Dermis blood vessel endothelial cell (primary cell): ENCODE measurements around the gene CEACAM18. TPM values are rescaled to one million over a fixed set of nuclear protein-coding genes. Genes with fewer than 3 reads are reported as not detected.
"Not testable (repeated sequence)": the region's sequence is repeated elsewhere in the genome, so short reads cannot be mapped to it uniquely, and the experiment has no call there.

Source experiments
- DNase-seq: peaks from one replicate; pipeline ENCODE4 v3.0.0; 2010
- total RNA-seq: library from RNA; depleted of rRNA; stranded (reverse); fragments of >200 nt; gene quantifications from 2 replicates; pipeline ENCODE4 v1.2.3, GENCODE V29; 2014

The CEACAM18 gene
- total RNA-seq, 1 donor from 2014 or later: not detected

GRCh38 chr19:51500931-51501330 lies 22.6 kb downstream of the CEACAM18 start:
- DNase-seq: not testable (repeated sequence)

- DNase-seq: no peak
These were observed 23.4 kb downstream of the CEACAM18 start, which contains the start of gene SIGLEC12 for GRCh38 chr19:51501594-51502263. Gene SIGLEC12 (minus strand): TSS chr19:51501800. CDS start chr19:51501733, 67 bp downstream.

GRCh38 chr19:51503286-51503817 lies 25.0 kb downstream of the CEACAM18 start:
- DNase-seq: no peak

- DNase-seq: no peak
These were observed 25.6 kb downstream of the CEACAM18 start for GRCh38 chr19:51503896-51504295.

GRCh38 chr19:51505904-51506303 lies 27.6 kb downstream of the CEACAM18 start:
- no peak for DNase-seq

GRCh38 chr19:51507192-51507591 lies 28.9 kb downstream of the CEACAM18 start:
- no peak for DNase-seq

- DNase-seq: no peak
These were observed 29.3 kb downstream of the CEACAM18 start for GRCh38 chr19:51507640-51508058.

- DNase-seq: no peak
These were observed 29.9 kb downstream of the CEACAM18 start for GRCh38 chr19:51508059-51508733.

GRCh38 chr19:51509823-51510660 lies 31.7 kb downstream of the CEACAM18 start:
- DNase-seq: no peak

GRCh38 chr19:51511353-51511752 lies 33.0 kb downstream of the CEACAM18 start:
- peak; percentile 14 for DNase-seq

- no peak for DNase-seq
These were observed 35.6 kb downstream of the CEACAM18 start for GRCh38 chr19:51513968-51514367.

- DNase-seq: peak; percentile 76
These were observed 36.6 kb downstream of the CEACAM18 start for GRCh38 chr19:51514866-51515481.

GRCh38 chr19:51520728-51521127 lies 42.4 kb downstream of the CEACAM18 start:
- no peak for DNase-seq

- no peak for DNase-seq
These were observed 43.0 kb downstream of the CEACAM18 start for GRCh38 chr19:51521357-51521756.

- DNase-seq: no peak
These were observed 43.4 kb downstream of the CEACAM18 start for GRCh38 chr19:51521781-51522180.

GRCh38 chr19:51524666-51525264 lies 46.4 kb downstream of the CEACAM18 start:
- DNase-seq: no peak

GRCh38 chr19:51525651-51526050 lies 47.3 kb downstream of the CEACAM18 start:
- no peak for DNase-seq

- DNase-seq: no peak
These were observed 51.0 kb downstream of the CEACAM18 start for GRCh38 chr19:51529301-51529700.

GRCh38 chr19:51530616-51531015 lies 52.3 kb downstream of the CEACAM18 start:
- no peak for DNase-seq

GRCh38 chr19:51531349-51532315 lies 53.3 kb downstream of the CEACAM18 start, which contains the start of gene SIGLEC6:
Gene SIGLEC6 (minus strand): TSS chr19:51531670. CDS start chr19:51531648, 22 bp downstream.
- no peak for DNase-seq

- DNase-seq: no peak
These were observed 57.2 kb downstream of the CEACAM18 start for GRCh38 chr19:51535535-51535934.
